Stimulated activated CD4-positive, alpha-beta T cell treated with anti-CD3 and anti-CD28 coated beads, Interleukin-1b, Interleukin-23, amount 100 ng/mL, for 1 hour (primary cell): ENCODE measurements around the gene ZBTB32.

Source experiments
- DNase-seq, 2 donors: peaks; one replicate each; pipeline ENCODE4 v3.0.0-alpha.2; 2020; ENCODE audit warnings: low read depth in 2 of 2

Gene ZBTB32

GRCh38 chr19:35695895-35696422 lies 8.4 kb upstream of the ZBTB32 start:
- DNase-seq: no peak

- DNase-seq: no peak
Measured at GRCh38 chr19:35696835-35697234, 7.5 kb upstream of the ZBTB32 start.

- peak; percentile 74 to 81 for DNase-seq
Measured at GRCh38 chr19:35702223-35703012, 1.9 kb upstream of the ZBTB32 start.

GRCh38 chr19:35703343-35703742 lies 1.0 kb upstream of the ZBTB32 start:
- DNase-seq: no peak

GRCh38 chr19:35708391-35708790 lies 4.0 kb downstream of the ZBTB32 start:
- no peak for DNase-seq

- DNase-seq: no peak
Measured at GRCh38 chr19:35710784-35711723, 6.7 kb downstream of the ZBTB32 start.

- DNase-seq: no peak
Measured at GRCh38 chr19:35712567-35713505, 8.5 kb downstream of the ZBTB32 start.

GRCh38 chr19:35713506-35713850 lies 9.1 kb downstream of the ZBTB32 start:
- no peak for DNase-seq

- DNase-seq: no peak
Measured at GRCh38 chr19:35713904-35714495, 9.6 kb downstream of the ZBTB32 start.

- no peak for DNase-seq
Measured at GRCh38 chr19:35714601-35715354, 10.4 kb downstream of the ZBTB32 start.

GRCh38 chr19:35715355-35715809 lies 11.0 kb downstream of the ZBTB32 start:
- DNase-seq: no peak

GRCh38 chr19:35715981-35716800 lies 11.8 kb downstream of the ZBTB32 start:
- no peak for DNase-seq

- DNase-seq: peak; percentile 91 to 94
Measured at GRCh38 chr19:35716801-35717664, 12.7 kb downstream of the ZBTB32 start.

GRCh38 chr19:35717665-35718344 lies 13.4 kb downstream of the ZBTB32 start, which contains the start of gene KMT2B:
TSS of gene KMT2B (plus strand) at chr19:35718003. CDS start at chr19:35718019, 16 bp downstream.
- DNase-seq: no peak

- DNase-seq: no peak
Measured at GRCh38 chr19:35718345-35719041, 14.1 kb downstream of the ZBTB32 start.

GRCh38 chr19:35719402-35720162 lies 15.2 kb downstream of the ZBTB32 start:
- no peak for DNase-seq
